Medulla oblongata (tissue), 1 donor: ENCODE data around the gene OMP.
A peak's percentile ranks its signal among the peaks of the same experiment; 100 is the strongest.

ENCODE experiments used
- DNase-seq: peaks from one replicate; pipeline ENCODE4 v3.0.0-alpha.2; 2015; ENCODE audit errors: extremely low spot score

Gene OMP

DNA sequence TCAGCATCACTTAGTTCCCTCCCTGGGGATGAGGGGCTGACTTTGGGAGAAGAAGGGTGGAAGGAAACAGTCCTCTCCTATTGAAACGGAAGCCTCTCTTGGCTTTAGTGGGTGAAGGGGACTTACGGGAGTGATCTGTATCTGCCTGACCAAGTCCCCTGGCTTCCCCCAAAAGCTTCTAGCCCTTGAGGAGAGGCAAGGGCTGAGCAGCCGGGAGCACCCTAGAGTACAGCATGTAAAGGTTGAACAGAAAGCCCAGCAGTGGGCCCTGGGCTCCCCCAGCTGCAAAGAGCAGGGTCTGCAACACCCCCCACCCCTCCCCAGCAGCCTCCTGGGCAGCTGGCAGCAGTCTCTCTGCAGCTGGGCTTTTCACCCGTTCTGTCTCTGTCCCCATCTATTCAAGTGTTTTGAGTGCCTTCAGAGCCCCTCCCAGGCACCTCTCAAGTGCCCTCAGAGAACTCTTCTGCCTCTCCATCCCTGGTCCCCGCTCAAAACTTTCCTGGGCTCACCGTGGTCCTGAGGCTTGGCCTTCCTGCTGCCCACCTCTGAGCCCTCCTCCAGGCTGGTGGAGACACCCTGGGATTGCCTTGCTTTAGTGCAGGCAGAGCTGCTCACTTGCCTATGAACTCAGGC lies 33.2 kb upstream of the OMP start:
- no peak for DNase-seq

DNA sequence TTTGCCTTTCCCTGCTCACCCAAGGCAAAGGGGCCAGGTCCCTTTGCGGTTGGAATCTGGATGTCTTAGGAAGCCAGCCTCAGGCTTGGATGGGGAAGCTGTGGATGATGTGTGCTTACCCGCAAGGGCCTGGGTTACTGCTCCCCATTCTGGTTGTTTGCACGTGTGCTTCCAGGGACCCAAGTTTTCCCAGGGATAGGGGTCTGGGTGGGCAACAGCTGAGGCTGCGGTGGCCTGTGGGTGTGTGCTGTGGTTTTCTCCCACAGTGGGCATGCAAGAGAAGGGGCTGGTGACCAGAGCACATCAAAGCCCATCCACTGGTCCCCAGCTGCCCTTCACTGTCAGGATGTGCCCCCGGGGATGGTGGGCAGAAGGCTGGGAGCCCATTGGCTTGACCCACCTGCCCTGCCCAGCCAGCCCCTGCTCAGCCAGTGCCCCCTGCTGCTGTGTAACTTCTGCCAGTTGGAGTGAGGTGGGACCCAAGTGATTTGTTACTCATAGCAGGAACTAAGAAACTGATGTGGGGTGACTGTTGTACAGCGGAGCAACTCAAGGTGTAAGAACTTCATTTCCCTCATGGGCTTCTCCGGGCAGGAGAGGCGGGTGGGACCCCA lies 32.6 kb upstream of the OMP start:
- no peak for DNase-seq

DNA sequence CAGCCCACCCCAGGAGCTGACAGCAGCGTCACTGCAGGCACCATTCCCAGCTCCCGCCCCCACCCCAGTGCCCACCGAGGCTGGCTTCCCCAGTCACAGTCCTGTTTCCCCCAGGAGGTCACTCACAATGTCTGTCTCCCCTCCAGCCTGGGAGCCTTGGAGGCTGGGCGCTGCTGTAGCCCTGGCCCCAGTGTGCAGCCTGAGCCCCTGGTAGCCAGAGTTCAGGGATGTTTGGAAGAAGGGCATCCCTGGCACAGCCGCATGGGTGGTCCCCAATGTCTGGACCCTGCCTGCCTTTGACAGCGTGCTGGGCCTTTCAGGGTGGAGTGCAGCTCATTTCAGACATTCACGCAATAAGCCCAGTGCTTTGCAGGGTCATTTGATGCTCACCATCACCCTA lies 31.6 kb upstream of the OMP start:
- DNase-seq, result no peak

DNA sequence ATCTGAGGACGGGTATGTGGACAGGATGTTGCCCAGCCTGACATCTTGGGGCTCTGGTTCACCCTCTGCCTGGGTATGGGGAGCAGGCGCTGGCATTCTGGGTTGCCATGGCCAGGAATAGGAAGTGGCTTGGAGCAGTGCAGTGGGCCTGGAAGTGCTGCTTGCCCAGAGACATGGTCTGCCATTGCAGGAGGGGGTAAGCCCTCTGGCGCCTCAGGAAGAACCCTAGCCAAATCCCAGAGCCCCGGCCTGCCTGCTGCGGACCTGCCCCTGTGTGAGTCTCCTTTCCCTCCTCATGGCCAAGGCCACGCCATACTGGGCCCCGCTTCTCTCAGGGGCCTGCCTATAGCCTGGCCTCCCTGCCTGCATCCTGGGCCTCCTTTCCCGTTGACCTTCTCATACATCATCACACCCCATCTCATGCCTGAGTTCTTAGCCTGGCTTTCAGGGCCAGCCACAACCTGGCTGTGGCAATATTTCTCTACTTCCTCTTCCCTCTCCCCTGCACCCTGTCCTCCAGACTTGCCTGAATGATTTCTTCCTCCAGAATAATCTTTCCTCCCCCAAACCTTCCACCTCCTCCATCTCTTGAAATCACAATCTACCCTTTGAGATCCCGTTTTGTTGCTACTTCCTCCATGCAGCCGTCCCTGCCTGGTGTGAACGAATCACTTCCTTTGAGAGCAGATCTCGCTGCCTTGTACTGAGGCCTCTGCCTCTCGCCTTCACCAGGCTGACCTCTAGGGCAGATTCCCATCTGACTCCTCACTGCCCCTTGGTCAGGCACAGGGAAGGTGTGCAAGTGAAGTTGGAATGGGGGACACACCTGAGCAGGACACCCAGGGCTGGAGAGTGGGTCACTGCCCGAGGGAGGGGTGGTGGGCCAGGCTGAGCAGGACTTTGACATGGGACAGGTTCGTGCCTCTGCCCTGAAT lies 30.7 kb upstream of the OMP start:
- DNase-seq, result no peak

DNA sequence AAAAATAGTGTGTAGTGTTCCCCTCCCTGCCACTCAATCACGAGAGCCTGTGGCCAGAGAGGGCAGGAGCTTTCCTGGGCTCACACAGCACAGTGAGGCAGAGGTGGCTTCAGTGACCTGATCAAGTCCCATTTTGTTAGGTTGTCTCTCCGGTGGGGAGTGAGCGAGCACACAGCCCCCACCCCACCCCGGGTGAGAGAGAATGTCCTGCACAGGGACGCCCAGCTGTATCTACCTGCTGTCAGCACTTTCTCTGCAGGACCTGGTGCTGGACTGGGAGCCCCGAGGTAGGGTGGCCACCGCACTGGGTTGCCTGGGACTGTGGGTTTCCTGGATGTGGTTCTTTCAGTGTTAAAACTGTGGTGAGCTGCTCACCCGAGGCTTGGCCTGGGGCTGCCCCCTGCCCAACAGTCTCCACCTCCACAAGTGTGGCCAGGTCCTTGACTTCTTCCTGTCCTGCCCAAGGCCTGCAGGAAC lies 29.8 kb upstream of the OMP start:
- no peak for DNase-seq

DNA sequence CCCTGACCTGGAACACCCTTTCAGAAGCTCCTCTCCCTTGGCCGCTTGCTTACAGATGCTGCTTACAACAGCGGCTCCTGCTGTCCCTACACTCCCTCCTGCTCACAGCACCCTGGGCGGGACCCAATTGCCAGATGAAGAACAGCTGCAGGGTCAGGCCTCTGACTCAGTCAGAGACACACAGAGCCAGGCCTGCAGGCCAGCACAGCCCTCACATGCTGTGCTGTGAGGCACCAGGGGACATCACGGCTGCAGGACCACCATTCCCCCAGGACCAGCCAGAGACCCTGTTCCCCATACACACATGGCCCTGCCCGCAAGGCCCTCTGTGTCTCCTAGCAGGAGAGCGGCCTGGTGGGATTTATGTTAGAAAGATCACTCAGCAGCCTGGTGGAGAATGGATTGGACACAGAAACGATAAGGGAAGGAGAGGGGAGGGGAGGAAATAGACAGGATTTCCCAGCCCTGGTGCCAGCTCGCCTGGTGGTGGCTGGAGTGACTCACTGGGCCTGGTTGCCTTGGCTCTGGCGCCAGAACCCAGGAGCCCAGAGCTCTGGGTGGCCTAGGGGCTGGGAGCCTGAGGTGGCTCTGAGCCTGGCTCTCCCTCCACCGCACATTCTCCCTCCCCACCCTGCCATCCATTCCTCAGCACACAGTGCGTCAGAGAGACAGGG lies 29.2 kb upstream of the OMP start:
- peak; percentile 43 for DNase-seq

DNA sequence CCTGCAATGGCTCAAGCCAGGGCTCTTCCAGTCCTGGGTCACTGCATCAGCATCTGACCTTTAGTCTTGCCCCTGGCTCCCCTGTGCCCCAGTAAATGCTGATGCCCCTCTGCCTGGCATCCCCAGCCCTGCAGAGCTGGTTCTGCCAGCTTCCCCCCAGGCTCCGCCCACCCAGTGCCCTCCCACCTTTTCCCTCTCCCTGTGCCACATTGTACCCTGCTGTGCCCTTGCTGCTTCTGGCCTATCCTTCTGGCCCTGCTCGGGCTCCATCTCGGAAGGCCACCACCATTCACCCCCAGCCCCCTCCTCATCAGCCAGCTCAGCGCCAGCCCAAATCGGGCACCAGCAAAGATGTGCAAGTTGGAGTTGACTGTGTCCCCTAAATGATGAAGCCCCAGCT lies 28.4 kb upstream of the OMP start:
- no peak for DNase-seq

DNA sequence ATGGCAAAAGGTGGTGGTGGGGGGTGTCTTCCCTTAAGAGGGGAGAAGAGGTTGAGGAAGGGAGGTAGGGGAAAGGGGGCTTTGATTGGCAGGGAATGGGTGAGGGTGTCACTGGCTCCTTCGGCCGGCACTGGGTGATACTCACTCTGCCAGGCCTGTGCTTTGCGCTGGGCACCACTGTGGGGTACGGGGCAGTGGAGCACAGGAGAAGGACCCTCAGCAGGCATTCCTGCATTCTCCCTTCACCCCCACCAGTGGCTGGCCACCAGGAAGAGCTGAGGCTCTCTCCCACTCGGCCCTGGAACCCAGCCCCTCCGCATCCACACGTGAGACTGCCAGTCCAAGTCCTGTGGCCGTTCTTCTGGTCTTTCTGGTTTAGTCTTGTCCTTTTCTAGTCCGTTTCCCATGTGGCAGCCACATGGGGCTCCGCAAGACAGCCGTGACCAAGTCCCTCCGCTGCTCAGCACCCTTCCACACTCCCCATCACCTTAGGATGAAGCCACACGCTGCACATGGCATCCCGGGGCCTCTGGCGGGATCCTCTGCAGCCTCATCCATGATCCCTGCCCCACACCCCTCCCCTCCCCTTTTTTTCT lies 27.9 kb upstream of the OMP start:
- no peak for DNase-seq

DNA sequence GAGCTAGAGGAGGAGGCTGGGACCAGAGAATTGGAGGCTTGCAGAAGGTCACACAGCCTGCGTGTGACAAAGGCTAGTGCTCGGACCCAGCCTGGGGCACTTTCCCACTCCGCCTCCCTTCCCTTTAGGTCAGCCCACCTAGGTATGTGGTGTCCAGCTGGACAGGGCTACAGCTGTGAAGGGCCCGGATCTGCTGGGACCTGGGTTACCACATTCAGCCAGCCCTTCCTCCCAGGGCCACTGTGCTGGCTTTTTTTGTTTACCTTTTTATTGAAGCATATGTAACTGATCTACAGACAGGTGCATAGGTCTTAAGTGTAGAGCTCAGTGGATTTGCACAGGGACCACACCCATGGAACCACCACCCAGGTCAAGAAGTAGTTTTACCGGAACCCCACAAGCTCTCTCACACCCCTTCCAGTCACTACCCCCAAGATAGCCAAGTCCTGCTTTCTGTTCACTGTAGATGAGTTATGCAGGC lies 27.2 kb upstream of the OMP start:
- DNase-seq, result no peak

DNA sequence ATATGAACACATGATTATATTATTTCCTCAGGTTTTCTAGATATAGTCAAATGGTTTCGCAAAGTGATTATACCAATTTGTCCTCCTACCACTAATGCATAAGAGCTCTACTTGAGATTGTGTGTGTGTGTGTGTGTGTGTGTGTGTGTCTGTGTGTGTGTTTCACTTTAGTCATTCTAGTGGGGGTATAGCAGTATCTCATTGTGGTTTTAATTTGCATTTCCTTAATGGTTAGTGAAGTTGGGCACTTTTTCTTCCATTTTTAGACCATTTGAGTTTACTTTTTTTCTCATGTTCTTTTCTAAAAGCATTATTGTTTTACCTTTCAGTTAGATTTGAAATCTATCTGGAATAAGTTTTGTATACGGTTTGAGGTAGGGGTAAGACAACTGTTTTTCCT lies 23.0 kb upstream of the OMP start:
- no peak for DNase-seq

DNA sequence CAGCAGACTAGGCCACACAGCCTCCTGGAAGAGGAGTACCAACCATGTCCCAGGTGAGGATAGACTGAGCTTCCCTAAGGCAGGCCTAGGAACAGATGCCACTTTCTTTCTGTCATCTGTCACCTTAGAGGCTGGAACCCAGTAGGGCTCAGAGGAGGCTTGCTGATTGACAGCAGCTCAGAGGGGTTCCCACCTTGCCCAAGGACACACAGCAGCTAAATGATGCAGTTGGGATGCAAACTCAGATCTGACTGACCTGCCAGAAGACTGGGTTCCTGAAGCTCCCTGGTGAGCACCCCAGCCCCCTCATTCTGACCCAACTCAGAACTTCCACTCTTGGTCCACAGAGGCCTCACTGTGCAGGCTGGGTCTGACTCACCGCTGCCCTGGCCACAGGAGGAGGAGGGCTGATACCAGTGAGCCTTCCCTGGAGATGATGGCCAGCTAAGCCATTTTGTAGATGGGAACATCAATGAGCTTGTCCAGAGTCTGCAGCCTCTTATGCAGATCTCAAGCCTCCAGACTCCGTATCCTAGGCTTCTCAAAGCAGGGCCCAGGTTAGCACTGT lies 21.9 kb upstream of the OMP start:
- no peak for DNase-seq

DNA sequence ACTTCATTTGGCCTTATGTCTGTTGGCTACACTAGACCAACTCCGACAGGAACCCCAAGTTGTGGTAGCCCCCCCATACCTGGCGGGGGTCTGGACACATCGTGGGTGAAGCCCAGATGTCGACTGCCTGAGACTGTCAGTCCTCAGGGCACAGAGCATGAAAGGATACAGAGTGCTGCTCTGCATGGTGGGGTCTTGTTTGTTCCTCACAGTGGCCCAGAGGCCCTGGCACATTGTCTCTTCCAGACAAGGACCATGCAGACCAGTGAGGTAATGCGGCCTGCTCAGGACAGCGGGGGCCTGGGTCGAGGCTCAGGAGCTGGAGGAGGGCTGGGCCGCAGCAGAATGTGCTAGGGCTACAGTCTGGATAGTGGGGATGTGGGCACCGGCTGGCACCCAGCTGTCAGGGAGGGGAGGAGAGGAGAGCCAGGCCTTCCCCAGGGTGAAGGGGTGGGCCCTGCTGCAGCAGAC lies 21.2 kb upstream of the OMP start:
- no peak for DNase-seq

DNA sequence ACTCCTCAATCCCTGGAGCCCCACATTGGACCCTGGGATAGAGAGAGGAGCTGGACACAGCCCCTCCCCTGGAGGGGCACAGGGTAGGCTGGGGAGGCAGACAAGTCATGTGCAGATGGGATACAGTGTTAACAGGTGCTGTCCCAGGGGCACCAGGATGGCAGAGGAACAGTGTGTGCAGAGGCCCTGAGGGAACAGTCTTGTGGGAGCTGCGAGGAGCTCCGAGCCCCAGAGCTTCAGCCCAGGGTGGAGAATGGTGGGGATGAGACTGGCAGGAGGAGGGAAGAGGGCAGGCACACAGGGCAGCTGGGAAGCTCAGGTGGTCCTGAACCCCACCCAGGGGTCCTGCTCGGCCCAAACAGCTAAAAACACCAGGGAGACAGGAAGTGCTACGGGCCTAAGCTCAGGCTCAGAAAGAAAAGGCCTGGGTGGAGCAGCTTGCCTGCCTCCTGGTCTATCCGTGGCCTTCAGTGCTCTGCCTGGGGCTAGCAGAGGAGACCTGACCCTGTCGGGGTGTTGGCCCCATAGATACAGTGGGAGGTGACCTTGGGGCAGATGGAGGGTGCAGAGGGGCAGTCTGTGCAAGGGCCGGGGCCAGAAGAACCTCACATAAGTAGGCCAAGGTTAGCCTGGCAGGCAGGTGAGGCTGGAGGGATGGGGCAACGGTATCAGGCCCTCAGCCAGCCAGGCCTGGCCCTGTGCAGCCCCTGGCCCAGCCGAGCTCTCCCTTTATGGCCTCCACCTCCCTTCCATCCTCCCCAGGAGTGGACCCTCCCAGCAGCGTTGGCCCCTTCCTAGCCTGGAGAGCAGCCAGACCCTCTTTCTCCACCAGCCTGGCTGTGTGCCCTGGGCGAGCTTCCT lies 20.4 kb upstream of the OMP start:
- no peak for DNase-seq

DNA sequence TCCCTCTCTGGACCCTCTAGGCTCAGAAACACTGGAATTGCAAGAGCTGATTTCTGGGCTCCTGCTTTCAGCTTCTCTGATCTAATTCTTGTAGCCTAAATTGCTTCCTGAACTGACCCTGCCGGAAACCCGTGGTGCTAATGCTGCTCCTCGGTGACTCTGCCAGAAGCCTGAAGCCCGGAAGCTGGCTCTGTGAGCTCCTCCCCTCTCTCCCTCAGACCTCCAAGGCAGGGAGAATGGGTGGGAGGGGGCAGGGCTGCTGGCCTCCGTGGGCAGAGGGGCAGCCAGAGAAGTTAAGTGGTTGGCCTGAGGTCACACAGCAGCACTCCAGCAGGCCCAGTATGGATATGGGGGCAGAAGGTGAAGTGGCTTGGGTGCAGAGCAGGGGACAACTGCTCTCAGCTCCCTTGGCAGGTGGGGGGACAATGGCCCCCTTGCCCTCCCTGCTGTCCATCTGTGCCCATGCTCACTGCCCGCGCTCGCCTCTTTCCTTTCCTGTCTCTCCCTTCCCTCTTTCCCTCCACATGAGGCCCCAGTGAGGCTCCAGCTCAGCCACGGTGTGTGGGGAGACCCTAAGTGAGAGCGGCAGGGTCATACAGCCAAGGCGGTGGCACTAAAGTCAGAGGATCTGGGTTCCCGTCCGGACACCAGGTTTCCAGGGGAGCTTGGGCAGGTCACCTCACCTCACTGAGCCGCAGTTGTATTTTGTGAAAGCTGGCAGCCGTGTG lies 19.6 kb upstream of the OMP start:
- DNase-seq, result peak; percentile 28

DNA sequence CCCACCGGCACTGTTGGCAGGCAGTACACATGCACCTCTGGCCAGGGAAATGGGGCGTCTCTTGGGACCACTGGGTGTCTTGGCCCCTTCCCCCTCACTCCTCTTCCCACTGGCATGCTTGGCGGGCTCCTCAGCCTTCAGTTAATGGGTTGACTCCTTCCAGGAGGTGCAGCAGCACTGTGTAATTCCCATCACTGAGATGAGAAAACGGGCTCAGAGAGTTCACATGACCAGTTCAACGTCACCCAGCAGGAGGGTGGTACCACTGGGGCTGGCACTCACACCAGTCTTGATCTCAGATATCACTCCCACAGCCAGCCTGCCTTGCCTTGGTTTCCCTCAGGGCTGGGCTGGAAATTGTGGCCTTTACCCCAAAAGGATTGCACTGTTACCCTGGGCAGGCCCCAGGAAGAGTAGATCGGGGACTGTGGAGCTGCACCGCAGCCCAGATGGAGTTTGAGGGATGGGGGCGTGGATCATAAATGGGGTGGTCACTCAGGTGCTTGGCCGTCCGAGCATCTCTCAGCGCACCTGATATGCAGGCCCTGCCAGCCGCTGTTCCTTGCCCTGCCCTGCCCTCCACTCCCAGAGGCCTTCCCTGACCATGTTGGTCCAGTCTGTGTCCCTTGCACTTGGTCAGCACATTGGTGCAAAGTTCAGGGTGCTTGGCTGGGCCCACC lies 18.9 kb upstream of the OMP start:
- DNase-seq, result no peak

DNA sequence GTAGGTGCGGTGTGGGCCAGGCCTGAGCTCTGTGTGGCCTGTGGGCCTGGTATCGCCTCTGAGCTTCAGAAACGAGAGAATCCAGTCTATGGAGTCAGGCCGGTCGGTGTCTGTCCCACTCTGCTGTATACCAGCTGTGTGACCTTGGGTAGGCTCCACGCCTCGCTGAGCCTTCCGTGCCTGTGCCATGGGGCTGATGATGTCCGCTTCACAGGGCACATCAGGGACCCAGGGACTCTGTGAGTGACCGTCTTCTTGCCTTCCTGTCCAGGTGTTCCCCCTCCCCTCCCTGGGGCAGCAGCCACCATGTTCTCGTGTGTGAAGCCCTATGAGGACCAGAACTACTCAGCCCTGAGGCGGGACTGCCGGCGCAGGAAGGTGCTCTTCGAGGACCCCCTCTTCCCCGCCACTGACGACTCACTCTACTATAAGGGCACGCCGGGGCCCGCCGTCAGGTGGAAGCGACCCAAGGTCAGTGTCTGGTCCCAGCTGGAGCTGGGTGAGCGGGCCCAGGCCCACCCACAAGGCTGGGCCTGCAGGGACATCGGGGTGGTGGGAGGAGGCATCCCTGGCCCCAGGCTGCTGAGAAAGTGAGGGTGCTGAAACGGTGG lies 18.0 kb upstream of the OMP start:
- no peak for DNase-seq

DNA sequence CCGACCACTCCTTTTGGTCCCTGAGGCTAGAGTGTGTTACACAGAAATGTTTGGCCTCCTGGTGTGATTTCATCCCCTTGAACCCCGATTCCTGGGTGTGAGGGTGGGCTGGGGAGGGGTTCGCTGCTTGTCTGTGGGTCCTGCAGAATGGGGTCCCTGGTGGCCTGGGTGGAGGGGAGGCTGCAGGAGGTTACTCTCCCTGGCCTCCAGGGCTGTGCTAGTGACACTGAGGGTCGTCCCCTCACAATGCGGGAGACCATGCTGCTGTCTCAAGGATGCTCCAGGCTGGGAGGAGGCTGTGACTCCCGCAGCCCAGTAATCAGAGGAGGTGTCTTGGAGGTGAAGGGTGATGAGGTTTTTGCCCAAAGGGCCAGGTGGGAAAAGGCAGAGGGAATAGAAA lies 17.0 kb upstream of the OMP start:
- DNase-seq, result no peak
